ENCODE results near the gene WASHC3.
"Not testable (repeated sequence)": the region's sequence is repeated elsewhere in the genome, so short reads cannot be mapped to it uniquely, and the experiment has no call there.

Gene WASHC3

GRCh38 chr12:102050660-102051430 lies 10.9 kb downstream of the WASHC3 start:
- no peak for DNase-seq

GRCh38 chr12:102043928-102044327 lies 17.9 kb downstream of the WASHC3 start:
- DNase-seq = no peak

- DNase-seq = no peak
Measured at GRCh38 chr12:102033991-102034745, 27.6 kb downstream of the WASHC3 start.

GRCh38 chr12:102031852-102032251 lies 29.9 kb downstream of the WASHC3 start:
- no peak for DNase-seq

GRCh38 chr12:102029141-102029540 lies 32.6 kb downstream of the WASHC3 start:
- DNase-seq = no peak

- DNase-seq = no peak
Measured at GRCh38 chr12:102026728-102027127, 35.1 kb downstream of the WASHC3 start.

GRCh38 chr12:102024765-102025164 lies 37.0 kb downstream of the WASHC3 start:
- no peak for DNase-seq

- DNase-seq = no peak
Measured at GRCh38 chr12:102023343-102023930, 38.4 kb downstream of the WASHC3 start.

- no peak for DNase-seq
Measured at GRCh38 chr12:102022286-102022685, 39.5 kb downstream of the WASHC3 start.

GRCh38 chr12:102021540-102022246 lies 40.1 kb downstream of the WASHC3 start:
- no peak for DNase-seq

GRCh38 chr12:102018607-102019006 lies 43.2 kb downstream of the WASHC3 start:
- DNase-seq = not testable (repeated sequence)

GRCh38 chr12:102016472-102016871 lies 45.3 kb downstream of the WASHC3 start:
- no peak for DNase-seq

- no peak for DNase-seq
Measured at GRCh38 chr12:102010265-102010994, 51.4 kb downstream of the WASHC3 start.

GRCh38 chr12:102009796-102010195 lies 52.0 kb downstream of the WASHC3 start:
- DNase-seq = no peak

- no peak for DNase-seq
Measured at GRCh38 chr12:102008615-102009126, 53.1 kb downstream of the WASHC3 start.

GRCh38 chr12:102005256-102005655 lies 56.5 kb downstream of the WASHC3 start:
- DNase-seq = no peak

- no peak for DNase-seq
Measured at GRCh38 chr12:101997102-101997501, 64.7 kb downstream of the WASHC3 start.

GRCh38 chr12:101995684-101996083 lies 66.1 kb downstream of the WASHC3 start:
- no peak for DNase-seq

GRCh38 chr12:101992091-101992490 lies 69.7 kb downstream of the WASHC3 start:
- DNase-seq = no peak

GRCh38 chr12:101982307-101982706 lies 79.5 kb downstream of the WASHC3 start:
- DNase-seq = no peak

- no peak for DNase-seq
Measured at GRCh38 chr12:101981868-101982267, 79.9 kb downstream of the WASHC3 start.

GRCh38 chr12:101968770-101969169 lies 93.0 kb downstream of the WASHC3 start:
- no peak for DNase-seq

All from effector CD4-positive, alpha-beta T cell (primary cell).